Esophagus muscularis mucosa (tissue), 4 donors: ENCODE data around the gene EXOC1L. TPM values are rescaled to one million over a fixed set of nuclear protein-coding genes. Genes with fewer than 3 reads are reported as not detected.

Experiments used
- DNase-seq: peaks from one replicate; pipeline ENCODE4 v3.0.0-alpha.2; 2017; ENCODE audit errors: extremely low spot score
- H3K27ac ChIP-seq, 4 donors: fragments of 200-600 bp; sonication (generic); replicated peaks in 1 of 4; 1 replicate in 3 of 4; 2 replicates in 1 of 4; pipeline ENCODE4 v1.5.1; 2016 to 2019; ENCODE audit warnings: mild to moderate bottlenecking in 1 of 4
- H3K27me3 ChIP-seq, 4 donors: fragments of 200-600 bp; sonication (generic); one replicate each; pipeline versions ENCODE4 v1.5.1 to v1.6.0; 2016 to 2019
- H3K36me3 ChIP-seq, 4 donors: fragments of 200-600 bp; sonication (generic); one replicate each; pipeline ENCODE4 v1.5.1; 2016 to 2019
- H3K4me1 ChIP-seq, 4 donors: fragments of 200-600 bp; sonication (generic); one replicate each; pipeline ENCODE4 v1.5.1; 2016 to 2019
- H3K4me3 ChIP-seq, 4 donors: fragments of 200-600 bp; sonication (generic); 1 replicate in 2 of 4; 2 replicates in 2 of 4; pipeline ENCODE4 v1.5.1; 2016 to 2019; ENCODE audit warnings: mild to moderate bottlenecking in 4 of 4, moderate library complexity in 1 of 4
- H3K9me3 ChIP-seq, 4 donors: fragments of 200-600 bp; sonication (generic); 1 replicate in 3 of 4; 2 replicates in 1 of 4; pipeline ENCODE4 v1.5.1; 2016 to 2019
- CTCF ChIP-seq, 3 experiments: fragments of 200-600 bp in 2 of 3; fragments of 450-650 bp in 1 of 3; sonication (generic) in 2 of 3; IDR thresholded peaks; one replicate each; pipeline ENCODE4 v1.5.1; 2017 to 2019; ENCODE audit warnings: antibody characterized with exemption in 3 of 3, mild to moderate bottlenecking in 2 of 3, moderate library complexity in 1 of 3
- EP300 ChIP-seq: sonication (generic); formaldehyde crosslinking; IDR thresholded peaks from one replicate; pipeline ENCODE4 v1.6.1; 2017; ENCODE audit warnings: antibody characterized with exemption
- POLR2A ChIP-seq: fragments of 450-650 bp; IDR thresholded peaks from one replicate; pipeline ENCODE4 v1.6.1; 2017; ENCODE audit warnings: antibody characterized with exemption, moderate library complexity, mild to moderate bottlenecking, low read depth
- POLR2AphosphoS5 ChIP-seq, 2 donors: sonication (generic); formaldehyde crosslinking; IDR thresholded peaks; one replicate each; pipeline ENCODE4 v1.6.1; 2017; ENCODE audit warnings: antibody characterized with exemption in 2 of 2
- WGBS: methylation state at CpG from one replicate; pipeline ENCODE4 v1.1.5; 2018; 5-methylcytosine and 5-hydroxymethylcytosine counted together
- intact Hi-C: fragments of 100-400 bp; cut with DNase I; formaldehyde crosslinking; loops from one replicate; pipeline ENCODE4 v1.15.1; 2023
- total RNA-seq, 4 donors: library from RNA; depleted of rRNA; stranded (reverse); fragments of >200 nt; gene quantifications; one replicate each; pipeline versions ENCODE4 v1.1.0 to v1.2.1, GENCODE V29; 2016

Gene EXOC1L
- total RNA-seq, 4 donors from 2014 or later: not detected

GRCh38 chr4:55851885-55852284 is 32.3 kb downstream of the EXOC1L start:
- no peaks in the 10 kb centered on the region for H3K9me3 ChIP-seq
- H3K4me3 ChIP-seq: no peak overlapping the region
- H3K27ac ChIP-seq: no peak overlapping the region
- DNase-seq: no peak
- no peaks in the 10 kb centered on the region for H3K36me3 ChIP-seq
- WGBS: 85% methylated on average over 6 of the region's 6 CpGs
- H3K27me3 ChIP-seq: peaks cover 0 to 8% (median 0%) of the 10 kb centered on the region in 4 donors
- peaks cover 17 to 30% (median 21%) of the 10 kb centered on the region in 4 donors for H3K4me1 ChIP-seq
- TF ChIP-seq POLR2AphosphoS5 (IDR thresholded peaks at IDR 0.05) (no peak), EP300 (no peak), POLR2A (no peak)
- intact Hi-C loops: loop anchor here (5.0 kb wide), 1 partner anchor 305 kb away; the partner anchor contains the start of gene CLOCK

- peak; percentile 87 to 93 for TF ChIP-seq POLR2AphosphoS5 (IDR thresholded peaks at IDR 0.05)
- TF ChIP-seq EP300: no peak
- Histone ChIP-seq H3K36me3 (peaks cover 0 to 5% (median 0%) of the 10 kb centered on the region in 4 donors), H3K4me1 (peaks cover 17 to 30% (median 21%) of the 10 kb centered on the region in 4 donors), H3K9me3 (no peaks in the 10 kb centered on the region), H3K27me3 (peaks cover 0 to 8% (median 0%) of the 10 kb centered on the region in 4 donors), H3K4me3 (peak within 1 kb of the TSS; percentile 80 to 98 (median 88)), H3K27ac (peak within 1 kb of the TSS; percentile 83 to 91 (median 88))
- WGBS: under 1% methylated on average over 28 of the region's 50 CpGs
- intact Hi-C loops: loop anchor here (5.0 kb wide), 1 partner anchor 306 kb away; the partner anchor contains the start of gene CLOCK
- DNase-seq: peak; percentile 99
These were observed 34.0 kb downstream of the EXOC1L start, which contains the start of gene EXOC1 for GRCh38 chr4:55853484-55854046. Gene EXOC1 (plus strand): TSS chr4:55853648. CDS start chr4:55858324, 4,676 bp downstream.

- H3K27me3 ChIP-seq: peaks cover 0 to 8% (median 0%) of the 10 kb centered on the region in 4 donors
- intact Hi-C loops: loop anchor here (5.0 kb wide), 1 partner anchor 307 kb away; the partner anchor contains the start of gene CLOCK
- WGBS: 17% methylated on average over 7 of the region's 7 CpGs
- peak overlapping the region; percentile 80 to 98 (median 88) for H3K4me3 ChIP-seq
- peaks cover 0 to 6% (median 1%) of the 10 kb centered on the region in 4 donors for H3K36me3 ChIP-seq
- TF ChIP-seq POLR2AphosphoS5 (IDR thresholded peaks at IDR 0.05) (no peak), CTCF (IDR thresholded peaks at IDR 0.05) (no peak), POLR2A (no peak), EP300 (no peak)
- DNase-seq: no peak
- no peaks in the 10 kb centered on the region for H3K9me3 ChIP-seq
- H3K27ac ChIP-seq: peak overlapping the region; percentile 83 to 91 (median 88)
- peaks cover 17 to 30% (median 21%) of the 10 kb centered on the region in 4 donors for H3K4me1 ChIP-seq
These were observed 34.5 kb downstream of the EXOC1L start for GRCh38 chr4:55854129-55854528.

- Histone ChIP-seq H3K9me3 (no peaks in the 10 kb centered on the region), H3K4me3 (no peak overlapping the region), H3K4me1 (peaks cover 17 to 30% (median 21%) of the 10 kb centered on the region in 4 donors), H3K27me3 (no peaks in the 10 kb centered on the region), H3K36me3 (peaks cover 0 to 32% (median 13%) of the 10 kb centered on the region in 4 donors), H3K27ac (no peak overlapping the region)
- intact Hi-C loops: no loop called here
- TF ChIP-seq POLR2AphosphoS5 (IDR thresholded peaks at IDR 0.05) (no peak), POLR2A (no peak), CTCF (IDR thresholded peaks at IDR 0.05) (no peak), EP300 (no peak)
- DNase-seq: no peak
- 92% methylated on average over 1 of the region's 1 CpG for WGBS
These were observed 38.0 kb downstream of the EXOC1L start for GRCh38 chr4:55857586-55857985.

- H3K27ac ChIP-seq: no peak overlapping the region
- no peaks in the 10 kb centered on the region for H3K27me3 ChIP-seq
- H3K36me3 ChIP-seq: peaks cover 0 to 54% (median 24%) of the 10 kb centered on the region in 4 donors
- H3K9me3 ChIP-seq: no peaks in the 10 kb centered on the region
- DNase-seq: no peak
- 85% methylated on average over 2 of the region's 2 CpGs for WGBS
- TF ChIP-seq POLR2A (no peak), CTCF (IDR thresholded peaks at IDR 0.05) (no peak), POLR2AphosphoS5 (IDR thresholded peaks at IDR 0.05) (no peak), EP300 (no peak)
- peaks cover 7 to 16% (median 10%) of the 10 kb centered on the region in 4 donors for H3K4me1 ChIP-seq
- intact Hi-C loops: no loop called here
- H3K4me3 ChIP-seq: no peak overlapping the region
These were observed 40.1 kb downstream of the EXOC1L start for GRCh38 chr4:55859711-55860110.
